GM19324 (cell line): Measurements from ENCODE around the gene TCL1A.
"Not testable (repeated sequence)": the region's sequence is repeated elsewhere in the genome, so short reads cannot be mapped to it uniquely, and the experiment has no call there.

Experiments
- ATAC-seq: cut with Tn5 transposase; IDR thresholded peaks from one replicate; pipeline ENCODE4 v1.9.1; 2021; ENCODE audit warnings: mild to moderate bottlenecking, moderate library complexity; ENCODE audit not compliant: unreplicated experiment, low FRiP score

The TCL1A gene, protein sequence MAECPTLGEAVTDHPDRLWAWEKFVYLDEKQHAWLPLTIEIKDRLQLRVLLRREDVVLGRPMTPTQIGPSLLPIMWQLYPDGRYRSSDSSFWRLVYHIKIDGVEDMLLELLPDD

DNA sequence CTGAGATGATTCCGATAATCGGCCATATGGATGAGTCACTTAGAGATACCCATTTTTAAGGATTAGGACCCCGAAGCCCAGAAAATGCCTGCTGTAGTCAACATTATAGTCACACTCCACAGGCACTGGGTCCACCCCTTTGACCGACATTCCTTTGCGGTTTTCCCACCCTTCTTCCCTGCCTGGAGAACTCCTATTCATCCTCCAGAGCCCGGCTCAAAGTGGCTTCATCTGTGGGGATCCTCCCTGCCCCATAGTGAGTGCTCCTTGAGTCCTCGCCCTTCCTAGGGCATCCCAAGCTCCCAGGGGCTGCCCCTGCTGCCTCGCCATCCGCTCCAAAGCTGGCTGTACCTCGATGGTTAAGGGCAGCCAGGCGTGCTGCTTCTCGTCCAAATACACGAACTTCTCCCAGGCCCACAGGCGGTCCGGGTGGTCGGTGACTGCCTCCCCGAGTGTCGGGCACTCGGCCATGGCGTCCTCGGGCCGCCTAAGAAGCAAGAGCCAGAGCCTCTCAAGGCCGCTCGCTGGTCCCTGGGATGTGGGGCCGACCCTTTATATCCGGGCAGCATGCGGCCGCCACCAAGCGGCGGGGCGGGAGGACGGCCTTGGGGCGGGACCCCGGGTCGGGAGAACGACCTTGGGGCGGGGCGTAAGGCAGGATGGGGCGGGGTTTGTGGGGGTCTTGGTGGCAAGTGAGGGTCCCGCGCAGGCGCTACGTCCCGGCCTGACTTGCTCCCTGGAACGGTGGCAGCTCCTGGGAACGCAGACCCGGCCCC lies at the start of gene TCL1A:
Gene TCL1A (minus strand): TSS at position 530 of the 776 bp plus-strand sequence. CDS start 59 bp downstream, at position 471.
- ATAC-seq, result peak; percentile 74

DNA sequence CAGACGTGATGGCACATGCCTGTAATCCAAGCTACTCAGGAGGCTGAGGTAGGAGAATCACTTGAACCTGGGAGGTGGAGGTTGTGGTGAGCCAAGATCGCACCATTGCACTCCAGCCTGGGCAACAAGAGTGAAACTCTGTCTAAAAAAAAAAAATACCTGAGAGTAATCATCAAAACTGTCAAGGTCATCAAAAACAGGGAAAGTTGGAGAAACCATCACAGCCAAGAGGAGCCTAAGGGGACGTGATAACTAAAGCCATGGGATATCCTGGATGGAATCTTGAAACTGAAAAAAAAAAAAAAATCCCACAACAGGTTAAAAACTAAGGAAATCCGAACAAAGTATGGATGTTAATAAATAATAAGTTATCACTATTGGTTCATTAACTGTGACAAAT lies 49.1 kb upstream of the TCL1A start:
- not testable (repeated sequence) for ATAC-seq

- ATAC-seq, result no peak
Measured at GRCh38 chr14:95761436-95761835, 47.5 kb upstream of the TCL1A start.

DNA sequence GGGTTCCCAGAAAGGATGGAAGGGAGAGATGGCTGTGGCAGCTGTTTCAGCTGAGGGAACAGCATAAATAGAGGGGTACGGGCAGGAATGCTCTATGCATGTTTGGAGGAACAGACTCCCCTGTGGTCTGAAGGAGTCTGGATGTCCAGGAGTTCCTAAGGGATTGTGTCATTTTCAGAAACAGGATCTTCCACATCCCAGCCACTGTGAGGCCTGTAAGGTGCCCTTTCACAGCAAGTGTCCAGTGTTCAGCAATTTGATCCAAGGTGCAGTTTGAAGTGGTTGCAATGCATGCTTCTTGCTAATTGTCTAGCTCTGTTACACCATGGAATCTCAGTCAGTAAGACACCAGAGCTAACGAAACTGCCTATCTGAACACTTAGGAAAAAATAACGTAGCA lies 46.7 kb upstream of the TCL1A start:
- ATAC-seq, result no peak

- ATAC-seq, result no peak
Measured at GRCh38 chr14:95759941-95760340, 46.0 kb upstream of the TCL1A start.

GRCh38 chr14:95758331-95758730 lies 44.4 kb upstream of the TCL1A start:
- ATAC-seq, result no peak

DNA sequence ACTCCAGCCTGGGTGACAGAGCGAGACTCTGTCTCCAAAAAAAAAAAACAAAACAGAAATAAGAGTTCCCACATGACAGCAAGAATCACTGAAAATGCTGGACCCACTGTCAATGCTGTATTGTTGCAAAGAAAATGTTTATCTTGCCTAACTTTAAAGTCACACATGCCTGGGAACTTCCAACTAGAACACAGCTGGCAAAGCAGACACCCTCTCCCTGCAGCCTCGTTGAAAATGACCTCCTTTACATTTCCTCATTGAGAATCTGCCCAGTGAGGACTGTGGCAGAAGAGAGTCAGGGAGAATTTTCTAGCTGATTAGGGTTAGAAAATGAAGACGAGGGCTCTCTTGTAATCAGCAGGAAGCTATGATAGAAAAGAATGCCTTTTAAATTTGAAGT lies 42.8 kb upstream of the TCL1A start:
- no peak for ATAC-seq

DNA sequence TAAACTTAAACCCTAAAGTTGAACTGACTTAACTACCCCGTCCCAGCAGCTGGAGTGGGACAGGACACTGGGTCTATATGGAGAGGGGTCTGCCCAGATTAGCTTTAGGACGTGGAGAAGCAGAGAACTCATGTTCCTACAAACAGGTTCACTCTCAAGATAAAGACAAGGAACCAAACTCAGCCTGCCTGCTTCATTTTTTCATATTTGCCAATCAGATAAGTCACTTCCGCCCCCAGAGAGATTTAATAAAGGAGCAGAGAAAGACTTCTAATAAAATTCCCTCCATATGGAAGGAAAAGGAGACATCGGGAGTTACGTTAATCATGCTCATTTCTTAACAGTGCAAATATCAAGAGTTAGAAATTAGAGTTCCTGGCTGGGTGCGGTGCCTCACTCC lies 42.2 kb upstream of the TCL1A start:
- no peak for ATAC-seq

GRCh38 chr14:95741781-95742180 lies 27.9 kb upstream of the TCL1A start:
- no peak for ATAC-seq

- no peak for ATAC-seq
Measured at GRCh38 chr14:95741038-95741490, 27.1 kb upstream of the TCL1A start.

- ATAC-seq, result no peak
Measured at GRCh38 chr14:95739356-95739755, 25.4 kb upstream of the TCL1A start.

DNA sequence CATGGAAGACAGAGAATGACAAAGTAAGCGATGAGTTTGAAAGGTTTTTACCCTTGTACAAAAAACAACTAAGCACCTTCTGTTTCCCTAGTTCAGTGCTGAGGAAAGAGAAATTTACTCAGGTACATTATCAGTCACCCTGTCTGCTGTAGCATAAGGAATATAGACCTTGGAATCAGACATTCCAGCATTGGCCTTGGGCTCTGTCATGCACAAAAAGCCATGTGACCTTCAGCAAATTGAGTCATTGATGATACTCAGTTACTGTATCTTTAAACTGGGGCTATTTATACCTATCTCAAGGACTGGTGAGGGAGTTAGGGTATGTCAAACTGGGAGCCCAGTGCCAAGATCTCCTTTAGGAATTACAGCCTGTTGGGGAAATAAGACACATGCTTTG lies 19.3 kb upstream of the TCL1A start:
- ATAC-seq, result no peak

GRCh38 chr14:95730126-95730525 lies 16.2 kb upstream of the TCL1A start:
- no peak for ATAC-seq

- ATAC-seq, result not testable (repeated sequence)
Measured at GRCh38 chr14:95729402-95730028, 15.6 kb upstream of the TCL1A start.

DNA sequence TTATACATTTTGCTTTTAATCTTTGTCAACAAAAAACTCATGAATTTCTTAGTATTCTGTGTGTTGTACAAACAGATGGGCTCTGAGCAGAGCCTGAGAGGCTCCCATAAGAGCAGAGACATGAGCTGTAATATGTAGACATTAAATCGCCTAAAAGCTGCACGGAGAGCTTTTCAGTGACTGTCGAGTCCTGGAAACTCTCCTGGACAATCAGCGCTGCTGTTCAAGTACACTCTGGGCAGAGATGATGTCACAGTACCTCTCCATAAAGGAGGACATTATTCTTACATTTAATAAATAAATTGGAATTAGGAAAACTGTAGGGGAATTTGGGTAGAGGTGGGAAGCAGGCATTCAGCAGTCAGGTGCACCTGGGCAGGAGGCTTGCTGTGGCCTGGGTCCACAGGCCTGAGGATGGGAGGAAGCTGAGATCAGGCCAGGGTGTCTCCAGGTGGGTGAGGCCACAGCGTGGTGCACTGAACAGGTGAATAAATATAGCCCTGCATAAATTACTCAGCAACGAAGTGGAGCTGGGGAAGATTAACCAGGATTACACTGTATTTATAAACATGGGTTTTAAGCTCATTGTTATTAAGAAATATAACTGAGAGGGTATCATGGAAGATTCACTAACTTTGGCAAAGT lies 13.3 kb upstream of the TCL1A start:
- ATAC-seq, result no peak

DNA sequence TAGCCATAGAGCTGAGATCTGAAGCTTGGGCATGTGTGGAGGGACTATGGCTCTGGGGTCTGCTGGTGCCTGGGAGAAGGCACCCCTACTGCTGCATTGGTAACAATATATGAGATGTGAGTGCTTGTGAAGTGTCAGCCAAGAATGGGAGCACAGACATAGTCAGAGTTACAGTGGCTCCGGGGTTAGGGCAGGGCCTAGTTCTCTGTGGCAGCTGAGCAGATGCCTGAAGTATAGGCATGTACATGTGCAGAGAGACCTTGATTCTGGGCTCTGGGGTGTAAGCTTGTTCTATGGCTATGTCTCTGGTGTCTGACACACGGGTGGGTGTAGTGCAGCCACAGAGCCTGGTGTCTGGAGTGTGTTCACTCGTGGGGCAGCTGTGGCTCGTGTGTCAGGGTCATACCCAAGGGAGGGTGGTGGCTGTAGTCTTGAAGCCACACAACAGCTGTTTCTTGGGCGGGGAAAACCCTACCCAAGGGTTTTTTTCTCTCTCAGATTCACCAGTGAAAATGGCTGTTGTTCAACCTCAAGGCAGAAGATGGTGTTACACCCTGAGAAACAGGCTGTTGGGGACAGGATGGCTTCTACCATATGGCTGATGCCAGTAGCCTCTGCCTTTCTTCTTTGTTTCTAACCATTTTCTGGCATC lies 11.9 kb upstream of the TCL1A start:
- peak; percentile 84 for ATAC-seq

- no peak for ATAC-seq
Measured at GRCh38 chr14:95722525-95723190, 8.7 kb upstream of the TCL1A start.

DNA sequence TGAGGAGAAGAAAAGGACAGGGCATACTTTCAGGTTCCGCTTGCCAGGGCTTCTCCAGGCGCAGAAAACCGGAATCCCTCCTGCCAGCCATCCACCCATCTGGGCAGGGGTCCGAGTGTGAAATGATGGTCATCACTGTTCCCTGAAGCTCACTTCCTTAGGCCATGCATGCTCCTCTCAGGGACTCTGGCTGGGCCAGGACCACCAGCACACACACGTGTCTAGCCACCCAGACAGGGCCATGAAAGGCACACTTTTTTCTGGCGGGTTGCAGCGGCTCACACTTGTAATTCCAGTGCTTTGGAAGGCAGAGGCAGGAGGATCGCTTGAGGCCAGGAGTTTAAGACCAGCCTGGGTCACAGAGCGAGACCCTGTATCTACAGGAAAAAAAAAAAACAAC lies 1.5 kb downstream of the TCL1A start:
- ATAC-seq, result no peak

- ATAC-seq, result no peak
Measured at GRCh38 chr14:95711476-95712176, 2.3 kb downstream of the TCL1A start.

GRCh38 chr14:95710106-95710505 lies 3.8 kb downstream of the TCL1A start:
- ATAC-seq, result no peak
